KBM-7 (cell line): Measurements from ENCODE around the gene SSRP1.
A peak's percentile ranks its signal among the peaks of the same experiment; 100 is the strongest.
"Not testable (repeated sequence)": the region's sequence is repeated elsewhere in the genome, so short reads cannot be mapped to it uniquely, and the experiment has no call there.

Source experiments
- DNase-seq: peaks from one replicate; pipeline ENCODE4 v3.0.0-alpha.2; 2015
- in situ Hi-C: fragments of 300-500 bp; cut with MboI; formaldehyde crosslinking; loops from 2 replicates; pipeline ENCODE4 v1.14.3; 2020; ENCODE audit warnings: low sequenced_read_pairs, low pct_unique_long_range_greater_than_20kb, mixed read lengths

SSRP1 gene

DNA sequence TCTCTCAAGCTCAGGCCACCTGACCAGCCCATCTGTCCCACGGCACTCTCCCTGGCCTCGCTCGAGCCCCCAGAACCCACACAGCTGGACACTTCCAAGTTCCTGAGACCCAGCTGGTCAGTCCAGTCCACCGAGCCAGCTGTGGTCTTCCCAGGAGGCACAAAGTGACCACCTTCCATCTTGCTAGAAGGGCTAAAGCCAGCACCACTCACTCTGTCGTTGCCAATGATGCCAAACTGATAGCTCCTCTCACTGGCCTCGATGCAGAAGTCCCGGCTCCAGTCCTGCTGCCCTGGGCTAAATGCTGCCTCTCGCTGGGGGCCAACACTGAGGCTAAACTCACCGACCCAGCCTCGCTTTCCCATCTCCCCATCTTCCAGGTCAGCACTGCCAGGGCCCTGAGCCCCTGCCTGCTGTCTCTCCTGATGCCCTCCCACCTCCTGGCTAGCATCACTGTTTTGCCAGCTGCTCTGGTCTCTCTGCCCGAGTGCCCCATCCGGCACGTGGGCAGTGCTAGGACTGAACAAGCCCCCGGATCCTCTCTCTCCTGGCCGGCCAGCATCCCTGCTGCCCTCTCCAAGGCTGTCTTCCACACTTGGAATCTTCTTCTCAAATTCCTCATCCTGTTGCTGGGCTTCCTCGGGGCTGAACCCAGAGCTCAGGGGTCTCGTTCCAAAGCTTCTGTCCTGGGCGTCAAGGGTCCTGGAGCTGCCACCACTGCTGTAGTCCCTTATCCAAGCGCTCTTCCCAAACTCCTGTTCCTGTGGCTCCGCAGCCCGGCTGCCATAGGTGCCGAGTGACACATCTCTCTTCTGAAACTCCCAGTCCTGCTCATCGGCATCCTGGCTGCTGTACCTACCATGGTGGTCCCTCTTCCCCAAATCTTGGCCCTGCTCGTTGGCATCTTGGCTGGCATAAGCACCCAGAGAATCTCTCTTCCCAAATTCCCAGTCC lies 26.3 kb downstream of the SSRP1 start:
- DNase-seq, result no peak
- in situ Hi-C loops, result no loop called here

DNA sequence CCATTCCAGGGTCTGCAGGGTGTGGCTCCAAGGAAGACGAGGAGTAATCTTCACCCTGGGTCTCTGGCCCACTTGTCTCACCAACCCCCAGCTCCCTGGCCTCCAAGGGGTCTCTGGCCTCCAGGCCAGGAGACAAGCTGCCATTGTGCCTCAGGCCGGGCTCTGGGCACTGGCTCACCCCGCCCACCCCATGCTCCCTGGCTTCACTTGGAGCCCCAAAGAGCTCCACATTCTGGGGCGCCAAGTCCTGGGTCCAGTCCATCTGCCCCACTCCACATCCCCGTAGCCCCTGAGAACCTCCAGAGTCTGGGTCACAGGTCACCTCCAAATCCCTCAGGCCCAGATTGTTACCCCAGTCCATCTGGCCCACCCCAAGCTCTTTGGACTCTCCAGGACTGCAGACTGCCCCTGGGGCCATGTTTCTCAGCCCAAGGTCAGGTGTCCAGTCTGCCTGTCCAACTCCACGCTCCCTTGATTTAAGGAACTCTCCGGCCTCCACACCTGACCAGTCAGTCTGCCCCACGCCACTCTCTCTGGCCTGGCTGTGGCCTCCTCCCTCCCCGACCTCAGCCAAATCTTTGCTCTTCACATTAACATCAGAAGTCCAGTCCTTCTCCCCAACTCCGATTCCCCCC lies 27.1 kb downstream of the SSRP1 start:
- in situ Hi-C loops, result no loop called here
- DNase-seq, result no peak

DNA sequence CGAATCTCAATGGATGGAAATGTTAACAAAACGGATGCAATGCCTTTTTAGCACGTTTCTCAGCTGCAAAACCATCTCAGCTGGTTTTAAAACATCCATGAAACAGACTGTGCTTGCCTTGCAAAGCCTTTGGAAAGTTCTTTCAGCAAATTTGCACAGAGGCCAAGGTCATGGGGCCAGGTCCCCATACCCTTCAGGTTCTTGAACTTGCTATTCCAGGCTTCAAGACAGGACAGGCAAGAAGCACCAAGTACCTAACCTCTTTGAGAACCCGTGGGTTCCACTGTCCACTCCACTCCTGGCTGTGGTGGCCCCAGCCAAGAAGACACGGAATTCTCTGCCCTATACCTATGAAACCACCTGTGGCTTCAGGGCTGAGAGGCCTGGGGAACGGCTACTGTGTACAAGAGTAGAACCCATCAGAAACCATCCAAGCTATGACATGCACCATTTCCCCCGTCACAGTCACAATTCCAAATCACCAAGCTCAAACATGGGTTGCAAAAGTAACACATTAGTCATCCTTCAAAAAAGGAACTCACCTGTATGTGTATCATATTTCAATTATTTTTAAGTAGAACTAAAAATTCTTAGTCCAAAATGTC lies 27.9 kb downstream of the SSRP1 start:
- in situ Hi-C loops, result no loop called here

DNA sequence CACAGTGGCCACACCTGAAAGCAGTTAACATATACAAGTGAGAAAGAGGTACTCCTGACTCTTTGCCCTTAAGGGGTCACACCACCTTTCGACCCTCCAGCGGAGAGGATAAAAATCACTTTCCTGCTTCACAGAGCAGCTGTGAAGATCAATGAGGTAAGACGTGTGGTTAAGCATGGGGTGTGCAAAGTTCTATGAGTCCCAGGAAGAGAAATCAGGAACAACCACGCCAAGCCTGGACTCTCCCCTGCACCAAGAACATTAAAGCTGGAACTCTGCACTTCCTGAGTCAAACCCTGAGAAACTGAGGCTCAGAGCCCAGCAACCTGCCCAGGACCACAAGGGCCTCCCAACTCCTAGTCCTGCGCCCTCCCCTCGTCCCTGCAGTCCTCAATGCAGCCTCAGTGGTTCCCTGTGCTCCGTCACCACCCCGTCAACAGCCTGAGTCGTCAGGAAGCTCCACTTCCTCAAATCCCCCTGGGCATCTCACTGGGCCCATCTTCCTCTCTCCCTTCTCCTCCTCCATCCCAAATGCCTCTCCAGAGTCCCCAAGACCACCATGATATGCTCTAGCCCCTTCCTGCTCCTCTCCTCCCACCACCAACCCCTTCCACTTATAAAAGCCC lies 28.6 kb downstream of the SSRP1 start:
- in situ Hi-C loops, result no loop called here
- peak; percentile 50 for DNase-seq

More for the DNA sequence above, 27.9 kb downstream of the SSRP1 start:
- no peak for DNase-seq

DNA sequence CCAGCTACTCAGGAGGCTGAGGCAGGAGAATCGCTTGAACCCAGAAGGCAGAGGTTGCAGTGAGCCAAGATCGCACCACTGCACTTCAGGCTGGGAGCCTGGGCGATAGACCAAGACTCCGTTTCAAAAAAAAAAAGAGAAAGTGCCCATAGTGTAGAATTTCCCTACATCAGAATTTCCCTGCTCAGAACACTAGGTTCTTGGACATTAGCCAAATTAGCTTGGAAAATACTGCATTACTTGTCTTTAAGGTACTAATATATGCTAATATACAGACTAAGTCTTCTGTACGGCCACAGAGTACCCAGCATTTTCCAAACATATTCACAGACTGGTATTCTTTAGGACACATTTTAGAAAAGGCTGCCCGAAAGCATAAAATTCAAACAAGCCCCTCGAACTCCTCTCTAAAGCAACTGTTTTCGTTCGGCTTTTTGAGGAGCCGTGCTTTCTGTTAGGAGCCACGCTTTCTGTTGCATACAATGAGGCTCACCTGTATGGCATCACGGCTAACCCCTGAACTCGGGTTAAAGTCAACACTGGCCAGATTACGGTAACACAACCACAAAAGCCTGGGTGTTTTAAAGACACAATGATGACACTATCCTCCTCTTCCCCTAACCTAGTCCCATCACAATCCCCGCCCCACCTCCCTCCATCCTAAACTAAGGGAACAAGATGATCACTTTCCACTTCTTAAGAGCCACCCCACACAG lies 29.4 kb downstream of the SSRP1 start:
- in situ Hi-C loops, result no loop called here
- DNase-seq, result no peak

DNA sequence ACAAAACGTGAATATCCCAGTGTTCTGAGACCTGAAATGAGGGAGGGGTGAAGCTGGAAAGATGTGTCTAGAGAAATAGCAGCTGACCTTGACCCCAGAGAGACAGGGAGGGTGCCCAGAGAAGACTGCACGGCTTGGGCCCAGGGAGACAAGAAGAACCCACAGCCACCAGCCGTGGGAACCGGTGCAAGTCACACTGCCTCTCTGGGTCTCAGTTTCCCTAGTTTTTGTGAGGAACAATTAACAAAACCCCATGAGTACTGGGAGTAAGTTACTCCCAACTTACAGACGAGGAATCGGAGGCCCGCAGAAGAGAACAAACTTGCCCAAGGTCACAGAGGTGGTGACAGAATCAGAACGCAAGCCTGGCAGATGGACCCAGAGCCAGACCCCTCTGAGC lies 30.2 kb downstream of the SSRP1 start:
- DNase-seq, result no peak
- in situ Hi-C loops, result no loop called here

DNA sequence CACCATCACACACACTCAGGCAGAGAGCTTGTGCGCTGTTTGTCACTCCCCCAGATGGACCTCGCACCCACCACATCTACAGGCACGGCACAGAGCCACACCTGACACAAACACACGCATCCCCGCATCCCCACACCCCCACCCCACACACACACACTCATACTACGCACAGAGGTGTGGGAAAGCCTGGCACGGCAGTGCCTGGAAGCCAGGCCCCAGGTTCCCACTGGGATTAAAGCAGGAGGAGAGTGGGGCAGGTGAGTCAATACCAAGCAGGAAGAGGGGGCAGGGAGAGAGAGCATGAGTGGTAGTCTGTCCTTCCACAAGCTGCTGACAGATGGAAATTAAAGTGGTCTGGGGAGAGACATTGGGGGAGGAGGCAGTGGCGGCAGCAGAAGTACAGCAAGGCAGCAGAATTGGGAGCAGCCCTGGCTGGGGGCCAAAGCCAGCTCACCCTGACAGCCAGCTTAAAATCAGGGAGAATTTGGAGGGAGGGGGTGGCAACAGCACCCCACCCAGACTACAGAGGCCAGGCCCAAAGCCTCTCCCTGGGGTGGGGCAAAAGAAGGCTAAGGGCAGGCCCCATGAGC lies 31.6 kb downstream of the SSRP1 start:
- in situ Hi-C loops, result no loop called here
- no peak for DNase-seq

DNA sequence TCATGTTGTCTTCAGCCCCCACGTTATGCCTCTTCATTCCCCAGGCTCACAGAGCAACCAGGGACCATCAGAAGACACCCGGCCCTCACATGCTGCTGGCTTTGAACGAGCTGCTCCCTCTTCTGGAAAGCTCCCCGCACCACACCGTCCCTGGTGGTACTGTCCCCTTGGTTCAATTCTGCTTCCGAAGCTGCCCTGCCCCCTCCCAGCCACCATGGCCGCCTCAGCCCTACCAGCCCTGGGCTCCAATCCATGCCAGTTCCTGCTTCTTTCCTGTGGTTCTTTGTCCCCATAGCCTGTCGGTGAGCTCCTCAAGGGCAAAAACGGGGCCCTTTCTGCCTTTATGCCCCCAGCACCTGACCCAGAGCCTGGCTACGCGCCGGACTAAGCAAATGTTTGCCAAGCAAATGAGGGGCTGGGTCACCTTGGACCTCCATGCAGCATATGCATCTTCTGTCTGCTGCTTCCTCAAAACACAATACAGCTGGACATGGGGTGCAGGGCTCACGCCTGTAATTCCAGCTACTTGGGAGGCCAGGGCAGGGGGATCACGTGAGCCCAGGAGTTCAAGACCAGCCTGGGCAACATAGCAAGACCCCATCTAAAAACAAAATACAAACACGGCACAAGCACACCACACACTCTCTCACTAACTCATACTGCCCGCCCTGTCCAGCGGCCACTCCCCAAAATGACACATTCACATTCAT lies 32.3 kb downstream of the SSRP1 start:
- DNase-seq, result no peak
- in situ Hi-C loops, result no loop called here

DNA sequence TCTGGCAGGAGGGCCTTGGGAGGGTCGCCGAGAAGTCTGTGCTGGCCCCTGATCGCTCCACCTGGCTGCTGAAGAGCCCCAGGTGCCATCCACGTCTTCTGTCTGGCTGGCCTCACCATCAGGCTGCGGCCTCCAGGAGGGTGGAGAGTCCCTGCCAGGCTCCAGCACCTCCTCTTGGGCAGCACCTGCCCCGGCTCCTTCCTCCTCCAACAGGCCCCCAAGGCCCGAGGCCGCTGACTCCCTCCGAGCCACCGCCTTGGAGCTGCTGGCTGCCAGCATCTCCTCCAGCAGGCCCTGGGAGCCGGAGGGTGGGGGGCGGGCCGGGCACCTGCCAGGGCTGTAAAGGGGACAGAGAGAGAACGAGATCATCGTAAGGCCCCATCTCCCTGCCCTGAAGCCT lies 33.2 kb downstream of the SSRP1 start:
- no peak for DNase-seq
- in situ Hi-C loops, result no loop called here

DNA sequence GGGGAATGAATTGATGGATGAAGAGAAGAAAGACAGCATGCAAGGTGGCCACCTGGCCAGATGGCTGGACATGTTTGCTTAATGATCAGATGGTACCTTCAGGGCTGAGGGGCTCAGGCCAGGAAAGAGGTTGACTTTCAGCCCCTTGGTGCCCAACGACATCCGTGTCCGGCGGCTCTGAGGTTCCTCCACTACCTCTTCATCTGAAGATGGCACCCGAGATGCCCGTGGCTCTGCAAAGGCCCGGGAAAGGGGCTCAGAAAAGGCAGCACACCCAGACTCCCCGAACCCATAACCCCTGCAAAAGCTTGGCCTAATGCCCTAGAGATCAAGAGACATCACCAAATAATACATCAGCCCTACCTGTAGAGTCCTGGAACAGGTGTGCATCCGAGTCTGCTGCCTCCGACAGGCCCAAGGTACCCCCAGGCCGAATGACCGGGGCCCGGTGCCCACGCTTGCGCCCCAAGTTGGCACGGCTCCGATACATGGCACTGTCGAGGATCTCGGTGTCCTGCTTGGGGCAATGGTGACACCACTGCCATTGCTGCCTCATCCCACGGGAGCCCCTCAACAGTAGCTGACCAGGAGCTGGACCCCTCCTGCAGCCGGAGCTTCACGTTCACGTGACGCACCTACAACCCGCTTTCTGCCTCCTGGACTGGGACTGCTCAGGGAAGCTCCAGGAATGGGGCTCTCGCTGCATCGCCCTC lies 33.8 kb downstream of the SSRP1 start:
- in situ Hi-C loops, result no loop called here
- DNase-seq, result no peak

DNA sequence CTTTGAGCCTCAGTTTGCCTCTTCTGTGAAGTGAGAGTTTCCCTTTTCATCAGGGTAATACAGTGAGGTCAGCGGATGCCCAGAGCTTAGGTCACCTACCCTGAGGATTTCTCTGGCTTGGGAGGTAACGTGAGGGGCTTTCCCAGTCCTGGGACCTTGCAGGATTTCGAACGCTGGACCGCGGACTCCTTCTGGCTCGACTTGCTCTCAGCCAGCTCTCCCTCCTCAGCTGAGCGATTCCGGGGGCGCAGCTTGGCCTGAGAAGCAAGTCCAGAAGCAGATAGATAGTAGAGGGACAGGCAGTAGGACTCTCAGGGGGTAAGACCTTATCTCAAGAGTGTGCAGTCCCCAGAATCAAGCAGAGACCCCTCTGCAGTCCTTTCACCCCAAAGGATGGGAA lies 34.9 kb downstream of the SSRP1 start:
- in situ Hi-C loops, result no loop called here
- no peak for DNase-seq

DNA sequence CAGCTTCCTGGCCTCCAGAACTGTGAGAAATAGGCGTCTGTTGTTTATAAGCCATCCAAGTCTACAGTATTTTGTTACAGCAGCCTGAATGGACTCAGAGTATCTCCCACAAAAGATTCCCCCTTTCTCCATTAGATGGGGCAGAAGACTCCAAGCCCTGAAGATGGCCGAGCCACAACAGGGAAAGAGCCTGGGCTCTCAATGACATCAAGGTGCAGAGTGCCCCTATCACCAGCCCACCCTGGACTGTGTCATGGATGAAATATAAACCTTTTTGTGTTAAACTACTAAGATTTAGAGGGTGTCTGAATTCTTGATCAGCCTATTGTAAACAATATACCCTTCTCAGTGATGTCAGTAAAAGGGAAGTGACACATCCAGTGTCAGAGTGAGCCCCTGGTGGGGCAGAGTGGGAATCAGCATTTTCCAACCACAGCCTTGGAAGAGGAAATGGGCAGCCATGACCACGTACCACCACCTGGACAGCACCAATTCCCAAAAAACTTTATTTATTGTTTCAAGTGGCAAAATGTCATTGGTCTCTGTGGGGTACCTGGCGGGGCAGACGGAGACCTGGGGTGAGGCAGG lies 36.4 kb downstream of the SSRP1 start:
- in situ Hi-C loops, result no loop called here
- no peak for DNase-seq

DNA sequence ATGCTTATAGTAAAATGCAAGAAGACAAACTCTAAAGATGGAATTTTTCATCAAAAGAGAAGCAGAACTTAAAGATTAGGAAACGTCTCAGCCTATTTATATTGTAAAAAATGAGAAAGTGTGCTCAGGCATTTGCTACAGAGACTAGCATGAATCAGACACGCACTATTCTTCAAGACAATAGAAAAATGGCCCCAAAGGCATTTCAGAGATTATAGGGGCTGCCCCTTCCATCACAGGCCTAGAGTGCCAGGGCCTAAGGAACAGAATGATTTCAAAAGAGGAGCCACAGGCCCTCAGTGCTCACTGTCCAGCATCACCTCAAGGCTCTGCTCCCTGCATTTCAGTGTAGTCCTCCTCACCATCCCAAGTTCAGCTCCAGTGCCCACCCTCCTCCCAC lies 38.5 kb downstream of the SSRP1 start:
- in situ Hi-C loops, result no loop called here

DNA sequence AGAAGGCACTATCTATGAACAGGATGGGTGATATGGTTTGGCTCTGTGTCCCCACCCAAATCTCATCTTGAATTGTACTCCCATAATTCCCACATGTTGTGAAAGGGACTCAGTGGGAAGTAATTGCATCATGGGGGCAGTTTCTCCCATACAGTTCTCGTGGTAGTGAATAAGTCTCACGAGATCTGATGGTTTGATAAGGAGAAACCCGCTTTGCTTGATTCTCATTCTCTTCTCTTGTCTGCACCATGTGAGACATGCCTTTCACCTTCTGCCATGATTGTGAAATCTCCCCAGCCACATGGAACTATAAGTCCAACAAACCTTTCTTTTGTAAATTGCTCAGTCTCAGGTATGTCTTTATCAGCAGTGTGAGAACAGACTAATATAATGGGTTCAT lies 39.5 kb downstream of the SSRP1 start:
- DNase-seq, in situ Hi-C loops: not testable (repeated sequence)

More for the DNA sequence above, 38.5 kb downstream of the SSRP1 start:
- no peak for DNase-seq

DNA sequence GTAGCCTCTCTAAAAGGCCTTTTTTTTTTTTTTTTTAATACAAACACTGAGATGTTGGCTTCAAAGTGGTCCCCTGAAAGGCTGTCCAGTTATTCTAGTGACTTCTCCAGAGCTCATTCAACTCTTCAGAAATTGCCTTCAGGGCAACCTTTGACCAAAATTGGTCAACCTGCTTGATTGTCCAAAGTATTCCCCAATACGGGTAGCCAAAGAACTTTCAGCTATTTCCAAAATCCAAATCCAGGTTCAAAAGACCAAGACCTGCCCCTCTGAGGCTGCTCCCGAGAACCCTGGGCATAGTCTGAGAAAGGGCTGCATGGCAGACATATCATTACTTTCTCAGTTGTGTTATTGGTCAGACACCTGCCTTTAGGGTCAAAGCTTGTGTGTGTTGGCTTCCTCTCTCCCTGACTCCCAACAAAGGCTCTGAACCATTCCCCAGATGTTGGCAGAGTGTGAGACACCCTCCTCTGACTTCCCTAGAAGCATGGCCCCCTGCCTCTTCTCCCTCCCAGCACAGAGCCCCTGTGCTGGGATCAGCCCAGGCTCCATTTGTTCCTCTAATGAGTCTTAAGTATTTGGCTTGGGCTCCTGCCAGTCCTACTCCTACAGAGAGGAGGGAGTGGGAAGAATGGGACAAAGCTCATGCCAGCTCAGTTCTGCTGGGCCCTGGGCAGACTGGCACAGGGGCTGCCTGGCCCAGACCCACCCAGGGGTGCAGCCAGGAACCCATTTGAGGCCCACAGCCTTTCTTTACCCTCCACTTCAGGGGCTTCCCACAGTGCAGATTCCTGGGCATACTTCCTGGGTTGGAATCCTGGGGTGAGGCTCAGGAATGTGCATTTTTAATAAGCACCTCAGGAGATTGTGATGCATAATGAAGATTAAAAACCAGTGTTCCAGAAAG lies 41.2 kb downstream of the SSRP1 start:
- no peak for DNase-seq
- in situ Hi-C loops, result no loop called here

DNA sequence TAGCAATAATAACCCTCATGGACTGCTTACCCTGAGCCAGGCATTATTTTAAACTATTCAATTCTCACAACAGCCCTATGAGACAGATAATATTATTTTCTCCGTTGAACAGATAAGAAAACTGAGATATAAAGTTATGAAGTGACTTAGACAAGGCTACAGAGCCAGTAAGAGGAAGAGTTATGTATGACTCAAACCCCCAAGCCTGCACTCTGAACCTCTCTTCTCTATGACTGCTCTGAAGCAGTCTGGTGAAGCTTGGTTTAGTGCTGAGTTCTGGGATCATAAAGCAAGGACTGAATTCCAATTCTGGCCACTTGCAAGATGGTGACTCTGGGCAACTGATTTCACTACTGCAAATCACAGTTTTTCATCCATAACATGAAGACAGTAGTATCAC lies 45.4 kb downstream of the SSRP1 start:
- no peak for DNase-seq
- in situ Hi-C loops, result no loop called here
